Measurements from ENCODE around the gene TBC1D8. TPM values are rescaled to one million over a fixed set of nuclear protein-coding genes. Genes with fewer than 3 reads are reported as not detected.

Gene TBC1D8
- total and polyA plus RNA-seq, 2 of the 8 experiments (the other 6 are each of a cell fraction or from before 2014, with no cell fraction given), result 20.8 to 21.8 TPM

- 92% methylated on average over 10 of the region's 10 CpGs; no CpG with 5 or more reads in 1 of the 2 experiments for WGBS, 2 experiments (ENCODE audit: extremely low coverage in 1 of 2, insufficient coverage in 1 of 2, insufficient read length in 1 of 2, insufficient replicate concordance in 2 of 2, low coverage in 1 of 2, low lambda C conversion rate in 2 of 2, missing lambda C conversion rate in 1 of 2)
- no peak overlapping the region for H2AFZ ChIP-seq (ENCODE audit: low read length)
- H3K9me3 ChIP-seq (ENCODE audit: insufficient read depth in 2 of 2, low read depth in 1 of 2, low read length in 1 of 2), result no peaks in the 10 kb centered on the region
- no peak overlapping the region for H3K18ac ChIP-seq (ENCODE audit: extremely low read depth, low read length)
- no peak overlapping the region for H2BK5ac ChIP-seq (ENCODE audit: low read depth, low read length)
- no peak overlapping the region for H4K8ac ChIP-seq (ENCODE audit: extremely low read depth, insufficient read depth, low read length)
- TF ChIP-seq KDM1A (IDR thresholded peaks at IDR 0.05; ENCODE audit: borderline replicate concordance, low read length), result no peak
- no peak for TF ChIP-seq KDM4A (IDR thresholded peaks at IDR 0.05; ENCODE audit: low read depth, low read length, severe bottlenecking)
- no peak for TF ChIP-seq EP300 (IDR thresholded peaks at IDR 0.05; ENCODE audit: borderline replicate concordance in 1 of 2, low read depth in 2 of 2, low read length in 2 of 2)
- no peak for TF ChIP-seq E2F6 (IDR thresholded peaks at IDR 0.05)
- TF ChIP-seq BRCA1 (IDR thresholded peaks at IDR 0.05; ENCODE audit: low read depth, low read length), result no peak
- H3K4me3 ChIP-seq (ENCODE audit: extremely low read depth in 1 of 4, insufficient read depth in 2 of 4, low read depth in 3 of 4, low read length in 4 of 4), result no peak overlapping the region
- FAIRE-seq (no peak), DNase-seq (ENCODE audit: low read depth in 1 of 2, low spot score in 2 of 2) (no peak)
- H3K36me3 ChIP-seq (ENCODE audit: control insufficient read depth in 2 of 4, insufficient read depth in 4 of 4, low read length in 3 of 4), result peaks cover 0 to 5% (median 3%) of the 10 kb centered on the region in 4 experiments; a peak in 5 of 8 replicates
- no peak overlapping the region for H2BK20ac ChIP-seq (ENCODE audit: low read length)
- H4K5ac ChIP-seq (ENCODE audit: insufficient read length, low read depth, low read length), result no peak overlapping the region
- H3K27ac ChIP-seq (ENCODE audit: low read depth, low read length), result no peak overlapping the region
- H3K14ac ChIP-seq (ENCODE audit: insufficient read length), result no peak overlapping the region
- no peak overlapping the region for H2BK12ac ChIP-seq (ENCODE audit: low read depth, low read length)
- H3K4me2 ChIP-seq (ENCODE audit: insufficient read depth in 1 of 2, low read depth in 2 of 2, low read length in 2 of 2), result no peak overlapping the region
- no peak overlapping the region for H3K56ac ChIP-seq (replicated peaks; ENCODE audit: insufficient read length, low read depth, low read length)
- CTCF ChIA-PET (ENCODE audit: partially characterized antibody), result interaction anchor here (0.8 to 2.4 kb wide), 8 partner anchors 10 to 220 kb away, joined by 3 to 14 read pairs (median 5); no protein-coding TSS in a partner anchor
- H3K4ac ChIP-seq (replicated peaks; ENCODE audit: insufficient read length, low read depth, low read length), result no peak overlapping the region
- H3K23ac ChIP-seq (ENCODE audit: insufficient read length), result no peak overlapping the region
- H3K23me2 ChIP-seq (ENCODE audit: low read depth, low read length), result no peaks in the 10 kb centered on the region
- no peak overlapping the region for H3K9ac ChIP-seq (replicated peaks in 1 of 4; ENCODE audit: extremely low read depth in 1 of 4, low read depth in 3 of 4, low read length in 3 of 4)
- H2BK120ac ChIP-seq (replicated peaks; ENCODE audit: low read depth, low read length), result no peak overlapping the region
- no peak overlapping the region for H4K91ac ChIP-seq (replicated peaks; ENCODE audit: insufficient read length, low read length)
- POLR2A ChIA-PET (ENCODE audit: partially characterized antibody), result interaction anchor here (0.6 to 2.0 kb wide), 4 partner anchors 19 to 221 kb away, joined by 3 to 7 read pairs (median 4); no protein-coding TSS in a partner anchor
- H3K79me1 ChIP-seq (ENCODE audit: low read depth, low read length), result no peaks in the 10 kb centered on the region
- H3K4me1 ChIP-seq (replicated peaks in 1 of 4; ENCODE audit: control insufficient read depth in 3 of 4, insufficient read depth in 4 of 4, low read length in 3 of 4), result peaks cover 2 to 9% (median 4%) of the 10 kb centered on the region in 4 experiments; a peak in 5 of 7 replicates
- no peak overlapping the region for H2AK5ac ChIP-seq (ENCODE audit: low read depth, low read length)
- H3K27me3 ChIP-seq (replicated peaks in 1 of 4; ENCODE audit: control insufficient read depth in 3 of 4, extremely low read depth in 1 of 4, insufficient read depth in 3 of 4, low read length in 3 of 4), result no peaks in the 10 kb centered on the region
- peaks cover 0 to 4% of the 10 kb centered on the region in 2 experiments for H4K20me1 ChIP-seq (replicated peaks in 1 of 2; ENCODE audit: control insufficient read depth in 1 of 2, insufficient read depth in 2 of 2, low read length in 2 of 2)
- no peaks in the 10 kb centered on the region for H3K79me2 ChIP-seq (ENCODE audit: control insufficient read depth in 1 of 2, insufficient read depth in 2 of 2, low read length in 2 of 2)
- H2BK15ac ChIP-seq (ENCODE audit: low read length), result no peak overlapping the region
Observed at GRCh38 chr2:101030866-101031554, 120.2 kb downstream of the TBC1D8 start.
